ENCODE data around the gene RPF1. TPM values are rescaled to one million over a fixed set of nuclear protein-coding genes. Genes with fewer than 3 reads are reported as not detected.

Gene RPF1
- total and polyA plus RNA-seq, 10 of the 15 experiments (the other 5 are each of a cell fraction or from before 2014, with no cell fraction given) = 37.0 to 97.5 (median 56.2) TPM

- SMC1A ChIA-PET (ENCODE audit: uncharacterized antibody, unreplicated experiment) = interaction anchor here (1.2 kb wide), 1 partner anchor 63 kb away, joined by 4 read pairs; no protein-coding TSS in a partner anchor
- 100% methylated on average over 2 of the region's 2 CpGs for WGBS (ENCODE audit: insufficient coverage, insufficient replicate concordance, low lambda C conversion rate, missing lambda C conversion rate)
These were observed 31.1 kb downstream of the RPF1 start for GRCh38 chr1:84510165-84510564.

More at GRCh38 chr1:84510165-84510564, 31.1 kb downstream of the RPF1 start:
- TF ChIP-seq ZNF384 (IDR thresholded peaks at IDR 0.05; ENCODE audit: borderline replicate concordance, low read depth, low read length) = no peak
- no peak for TF ChIP-seq POLR2A (IDR thresholded peaks at IDR 0.05; ENCODE audit: low read depth, low read length)
- no peak for TF ChIP-seq MXI1 (IDR thresholded peaks at IDR 0.05; ENCODE audit: low read depth, low read length)
- TF ChIP-seq CHD1 (IDR thresholded peaks at IDR 0.05; ENCODE audit: low read depth, low read length) = no peak
- no peak for TF ChIP-seq SPI1 (IDR thresholded peaks at IDR 0.05; ENCODE audit: borderline replicate concordance, insufficient read depth, low read depth, low read length)
- no peak for TF ChIP-seq NFYB (IDR thresholded peaks at IDR 0.05; ENCODE audit: insufficient read depth, low read depth, low read length)
- TF ChIP-seq CBX3 (IDR thresholded peaks at IDR 0.05; ENCODE audit: borderline replicate concordance, low read depth) = no peak
- no peak for TF ChIP-seq POU2F2 (IDR thresholded peaks at IDR 0.05; ENCODE audit: borderline replicate concordance, low read depth, low read length)
- TF ChIP-seq MTA2 (IDR thresholded peaks at IDR 0.05; ENCODE audit: low read depth) = no peak
- no peak for TF ChIP-seq E2F4 (IDR thresholded peaks at IDR 0.05; ENCODE audit: low read depth, low read length)
- no peak for TF ChIP-seq STAT1 (conservative IDR thresholded peaks at IDR 0.05)
- no peak for TF ChIP-seq MAX (IDR thresholded peaks at IDR 0.05; ENCODE audit: low read depth, low read length)
- no peak for TF ChIP-seq SREBF1 (IDR thresholded peaks at IDR 0.05; ENCODE audit: low read length)
- no peak for TF ChIP-seq MEF2A (IDR thresholded peaks at IDR 0.05; ENCODE audit: insufficient read depth, low read depth, low read length)
- TF ChIP-seq EGR1 (IDR thresholded peaks at IDR 0.05; ENCODE audit: borderline replicate concordance in 1 of 2, low read depth in 2 of 2, low read length in 2 of 2) = no peak
- TF ChIP-seq KAT2A (conservative IDR thresholded peaks at IDR 0.05; ENCODE audit: control insufficient read depth, low read depth, low read length) = no peak
- no peak for TF ChIP-seq PRDM15 (CRISPR knock-in tag; IDR thresholded peaks at IDR 0.05)
- intact Hi-C loops (cut with micrococcal nuclease; ENCODE audit: unreplicated experiment) = no loop called here
- H4K20me1 ChIP-seq (ENCODE audit: control insufficient read depth, insufficient read depth) = no peaks in the 10 kb centered on the region
- H3K4me3 ChIP-seq = no peak overlapping the region
- no peak overlapping the region for H3K9ac ChIP-seq (ENCODE audit: control insufficient read depth, insufficient read depth, low read length)
- peaks cover 17% of the 10 kb centered on the region for H3K79me2 ChIP-seq (ENCODE audit: control insufficient read depth, insufficient read depth, low read length)
- ChIA-PET RAD21 (ENCODE audit: unreplicated experiment) (no interaction called here), CTCF (interaction anchor here (0.6 kb wide), 1 partner anchor 179 kb away, joined by 3 read pairs; no protein-coding TSS in a partner anchor), POLR2A (no interaction called here)
- H3K4me2 ChIP-seq (ENCODE audit: control insufficient read depth, insufficient read depth) = no peak overlapping the region
- in situ Hi-C loops (cut with MboI) = no loop called here
- ATAC-seq = no peak
- peaks cover 2% of the 10 kb centered on the region; the same call in 1 of the 3 replicates for H3K9me3 ChIP-seq (replicated peaks; ENCODE audit: control insufficient read depth, insufficient read depth, low read length)
- H3K36me3 ChIP-seq (ENCODE audit: control insufficient read depth in 2 of 2, insufficient read depth in 2 of 2, low read length in 1 of 2) = no peaks in the 10 kb centered on the region; a peak in 1 of 4 replicates
- FAIRE-seq = no peak
- no peak overlapping the region for H2AFZ ChIP-seq (ENCODE audit: control insufficient read depth, low read depth, low read length)
- BruUV-seq (replicated peaks) = no TSS peak
- no peaks in the 10 kb centered on the region for H3K27me3 ChIP-seq (replicated peaks in 1 of 2; ENCODE audit: control insufficient read depth in 2 of 2, insufficient read depth in 2 of 2, low read length in 1 of 2)
- H3K27ac ChIP-seq (ENCODE audit: control insufficient read depth, insufficient read depth) = no peak overlapping the region
- no peaks in the 10 kb centered on the region for H3K4me1 ChIP-seq (ENCODE audit: control insufficient read depth, insufficient read depth, low read length)
- no peak for DNase-seq (ENCODE audit: low read depth, low spot score)

All from GM12878 (cell line).